HCT116 (cell line): ENCODE data around the gene BRMS1L. TPM values are rescaled to one million over a fixed set of nuclear protein-coding genes. Genes with fewer than 3 reads are reported as not detected.

Experiments used
- ATAC-seq: fragments of 200-7000 bp; cut with Tn5 transposase; 2 replicates; pipeline ENCODE4 v1.9.1; 2020; ENCODE audit warnings: mild to moderate bottlenecking, moderate library complexity
- Bru-seq: library from RNA; stranded (reverse); fragments of 400-500 nt; gene quantifications from one replicate; lab custom pipeline; 2021; lab: Mats Ljungman, UMichigan
- BruChase-seq, 2 experiments: library from RNA; stranded (reverse); fragments of 400-500 nt; gene quantifications; one replicate each; lab custom pipeline; 2021; lab: Mats Ljungman, UMichigan
- BruUV-seq: library from RNA; stranded (reverse); fragments of 400-500 nt; replicated peaks from 2 replicates; lab custom pipeline; 2021; lab: Mats Ljungman, UMichigan
- CTCF ChIA-PET: fragments of 300-600 bp; sonication (Branson Sonifier 250); formaldehyde crosslinking; loops from one replicate; lab custom pipeline; 2021; ENCODE audit warnings: antibody characterized with exemption; lab: Charles Lee
- POLR2A ChIA-PET: fragments of 300-600, 350-600 bp; sonication (Branson Sonifier 250); formaldehyde crosslinking; loops from one replicate; lab custom pipeline; 2021; ENCODE audit warnings: antibody characterized with exemption; lab: Charles Lee
- RAD21 ChIA-PET, 2 experiments: fragments of 300-600 bp; sonication (Branson Sonifier 250); formaldehyde crosslinking; loops; one replicate each; lab custom pipeline; 2023; ENCODE audit warnings: low total read pairs in 2 of 2; ENCODE audit not compliant: uncharacterized antibody in 2 of 2, unreplicated experiment in 2 of 2, low non-redundant PET in 1 of 2; lab: Charles Lee
- DNase-seq: peaks from one replicate; pipeline ENCODE4 v3.0.0-alpha.2; 2010; ENCODE audit warnings: low read depth, low spot score
- H2AFZ ChIP-seq: fragments of 200-600 bp; shearing (Covaris generic), sonication (generic); 2 replicates; pipeline ENCODE4 v1.6.1; 2017; ENCODE audit warnings: low read depth, mixed run types, mixed read lengths, antibody characterized with exemption, low read length; ENCODE audit not compliant: poor library complexity, severe bottlenecking
- H3K27ac ChIP-seq: 2 replicates; pipeline ENCODE4 v1.5.1; 2012; ENCODE audit warnings: low read depth, low read length
- H3K27me3 ChIP-seq: fragments of 200-600 bp; sonication (generic); 2 replicates; pipeline ENCODE4 v1.6.1; 2016; ENCODE audit warnings: mixed run types, low read length, mixed read lengths; ENCODE audit not compliant: insufficient read depth
- H3K36me3 ChIP-seq, 2 experiments: fragments of 200-500 bp in 1 of 2; fragments of 200-600 bp in 1 of 2; sonication (Bioruptor generic) in 1 of 2; sonication (generic) in 1 of 2; 2 replicates each; pipeline versions ENCODE4 v1.5.1 to v1.6.1; 2014 to 2016; ENCODE audit warnings: low read length in 2 of 2, inconsistent platforms in 1 of 2, mixed read lengths in 1 of 2, mixed run types in 1 of 2; ENCODE audit not compliant: insufficient read depth in 2 of 2, control insufficient read depth in 1 of 2
- H3K4me1 ChIP-seq, 2 experiments: fragments of 200-600 bp in 1 of 2; sonication (generic) in 1 of 2; 2 replicates each; pipeline versions ENCODE4 v1.5.1 to v1.6.1; 2012 to 2017; ENCODE audit warnings: low read length in 2 of 2, inconsistent platforms in 1 of 2, mild to moderate bottlenecking in 1 of 2, mixed read lengths in 1 of 2, mixed run types in 1 of 2, moderate library complexity in 1 of 2; ENCODE audit not compliant: insufficient read depth in 2 of 2, control insufficient read depth in 1 of 2
- H3K4me2 ChIP-seq: fragments of 200-600 bp; sonication (generic); 2 replicates; pipeline ENCODE4 v1.6.1; 2017; ENCODE audit warnings: mixed run types, low read length, mixed read lengths
- H3K4me3 ChIP-seq, 2 experiments: fragments of 200-600 bp in 1 of 2; sonication (generic) in 1 of 2; replicated peaks in 1 of 2; 2 replicates each; pipeline ENCODE4 v1.5.1; 2011 to 2016; ENCODE audit warnings: low read length in 2 of 2, control low read depth in 1 of 2, low read depth in 1 of 2, mild to moderate bottlenecking in 1 of 2, mixed read lengths in 1 of 2, mixed run types in 1 of 2
- H3K79me2 ChIP-seq: fragments of 200-600 bp; sonication (generic); 2 replicates; pipeline ENCODE4 v1.6.1; 2017; ENCODE audit warnings: mild to moderate bottlenecking, mixed run types, low read length, moderate library complexity, mixed read lengths; ENCODE audit not compliant: insufficient read depth
- H3K9ac ChIP-seq: fragments of 200-600 bp; sonication (generic); 2 replicates; pipeline ENCODE4 v1.6.1; 2016; ENCODE audit warnings: low read length, mixed read lengths
- H3K9me2 ChIP-seq: fragments of 200-600 bp; sonication (generic), shearing (Covaris generic); 2 replicates; pipeline ENCODE4 v1.6.1; 2017; ENCODE audit warnings: mixed run types, mild to moderate bottlenecking, moderate library complexity; ENCODE audit not compliant: insufficient read depth
- H3K9me3 ChIP-seq, 2 experiments: fragments of 200-500 bp in 1 of 2; fragments of 200-600 bp in 1 of 2; sonication (Bioruptor generic) in 1 of 2; sonication (generic) in 1 of 2; 2 replicates each; pipeline ENCODE4 v1.6.1; 2014 to 2017; ENCODE audit warnings: low read length in 2 of 2, mixed read lengths in 2 of 2, inconsistent platforms in 1 of 2, low read depth in 1 of 2, mild to moderate bottlenecking in 1 of 2, mixed run types in 1 of 2, moderate library complexity in 1 of 2; ENCODE audit not compliant: control insufficient read depth in 1 of 2, insufficient read depth in 1 of 2
- H4K20me1 ChIP-seq: fragments of 200-600 bp; sonication (generic), shearing (Covaris generic); 2 replicates; pipeline ENCODE4 v1.6.1; 2017; ENCODE audit warnings: mixed run types, mild to moderate bottlenecking, moderate library complexity; ENCODE audit not compliant: insufficient read depth
- CEBPB ChIP-seq: IDR thresholded peaks from 2 replicates; pipeline ENCODE4 v1.6.1; 2012; ENCODE audit warnings: low read depth
- ELF1 ChIP-seq: IDR thresholded peaks from 2 replicates; pipeline ENCODE4 v1.6.1; 2012; ENCODE audit warnings: low read depth, borderline replicate concordance
- EZH2phosphoT487 ChIP-seq: fragments of 200-600 bp; IDR thresholded peaks from 2 replicates; pipeline ENCODE4 v1.6.1; 2018; ENCODE audit warnings: antibody characterized with exemption, borderline replicate concordance
- JUND ChIP-seq: IDR thresholded peaks from 2 replicates; pipeline ENCODE4 v1.6.1; 2012
- MAX ChIP-seq: IDR thresholded peaks from 2 replicates; pipeline ENCODE4 v1.6.1; 2012
- POLR2A ChIP-seq: IDR thresholded peaks from 2 replicates; pipeline ENCODE4 v1.7.0; 2011; ENCODE audit warnings: borderline replicate concordance; ENCODE audit not compliant: insufficient read depth, insufficient read length; ENCODE audit errors: extremely low read depth
- POLR2AphosphoS5 ChIP-seq: IDR thresholded peaks from 2 replicates; pipeline ENCODE4 v1.6.1; 2011; ENCODE audit warnings: mild to moderate bottlenecking, low read depth, low read length, moderate library complexity
- RAD21 ChIP-seq: IDR thresholded peaks from 2 replicates; pipeline ENCODE4 v1.6.1; 2012; ENCODE audit warnings: low read depth, mild to moderate bottlenecking
- REST ChIP-seq: IDR thresholded peaks from 2 replicates; pipeline ENCODE4 v1.6.1; 2012; ENCODE audit warnings: low read depth
- TCF7L2 ChIP-seq: IDR thresholded peaks from 2 replicates; pipeline ENCODE4 v1.7.0; 2011; ENCODE audit warnings: borderline replicate concordance, inconsistent platforms; ENCODE audit not compliant: insufficient read depth, insufficient read length; ENCODE audit errors: extremely low read depth
- YY1 ChIP-seq: IDR thresholded peaks from 2 replicates; pipeline ENCODE4 v1.6.1; 2011; ENCODE audit warnings: low read length, low read depth, moderate library complexity, mild to moderate bottlenecking; ENCODE audit not compliant: insufficient replicate concordance; ENCODE audit errors: extremely low read depth
- ZFX ChIP-seq: fragments of 450-650 bp; IDR thresholded peaks from 2 replicates; pipeline ENCODE4 v1.6.1; 2017
- ZNF274 ChIP-seq: fragments of 200-500 bp; sonication (Bioruptor generic); IDR thresholded peaks from 2 replicates; pipeline ENCODE4 v1.6.1; 2014; ENCODE audit warnings: mild to moderate bottlenecking, low read depth, low read length, inconsistent platforms
- intact Hi-C: fragments of 100-400 bp; cut with micrococcal nuclease; formaldehyde crosslinking; loops from 2 replicates; pipeline ENCODE4 v1.10.0; 2022
- long read RNA-seq: library from polyadenylated mRNA; unstranded; transcript quantifications from one replicate; pipeline ENCODE4 v2.0.0, GENCODE V29; 2021; ENCODE audit not compliant: unreplicated experiment
- polyA plus RNA-seq: library from polyadenylated mRNA; unstranded; fragments of >200 nt; gene quantifications from 2 replicates; pipeline ENCODE4 v1.2.1, GENCODE V29; 2012; ENCODE audit warnings: missing spikeins
- total RNA-seq: library from RNA; stranded (reverse); gene quantifications from one replicate; pipeline ENCODE4 v1.2.1, GENCODE V29; 2021; ENCODE audit not compliant: unreplicated experiment
- TF ChIP-seq, protein P1 (sequence below), 3 experiments: fragments of 200-600 bp in 1 of 3; sonication (generic) in 1 of 3; IDR thresholded peaks in 2 of 3; conservative IDR thresholded peaks in 1 of 3; 2 replicates each; pipeline ENCODE4 v1.5.1; 2012 to 2017; ENCODE audit warnings: low read depth in 2 of 3, low read length in 2 of 3, antibody characterized with exemption in 1 of 3, borderline replicate concordance in 1 of 3, control low read depth in 1 of 3, mild to moderate bottlenecking in 1 of 3, mixed read lengths in 1 of 3, mixed run types in 1 of 3, moderate library complexity in 1 of 3; ENCODE audit not compliant: insufficient read depth in 1 of 3

Gene BRMS1L, protein sequence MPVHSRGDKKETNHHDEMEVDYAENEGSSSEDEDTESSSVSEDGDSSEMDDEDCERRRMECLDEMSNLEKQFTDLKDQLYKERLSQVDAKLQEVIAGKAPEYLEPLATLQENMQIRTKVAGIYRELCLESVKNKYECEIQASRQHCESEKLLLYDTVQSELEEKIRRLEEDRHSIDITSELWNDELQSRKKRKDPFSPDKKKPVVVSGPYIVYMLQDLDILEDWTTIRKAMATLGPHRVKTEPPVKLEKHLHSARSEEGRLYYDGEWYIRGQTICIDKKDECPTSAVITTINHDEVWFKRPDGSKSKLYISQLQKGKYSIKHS
- total RNA-seq (6.2 TPM), Bru-seq, nascent RNA (percentile 57 among the genes with signal in this experiment), BruChase-seq, experiment 1, labeled RNA remaining after a 6-hour chase (percentile 51 among the genes with signal in this experiment), BruChase-seq, experiment 2, labeled RNA remaining after a 2-hour chase (percentile 53 among the genes with signal in this experiment)
- polyA plus RNA-seq, result 1.8 and 2.7 TPM in 2 replicates
- long read RNA-seq, transcript BRMS1L-201 (10 exons, 2,657 nt), result major isoform, 22 of 26 reads
- long read RNA-seq, partial matches to known transcripts, result 0 of 26 reads
- long read RNA-seq, other reads (novel, unspliced or antisense), result 4 of 26 reads

DNA sequence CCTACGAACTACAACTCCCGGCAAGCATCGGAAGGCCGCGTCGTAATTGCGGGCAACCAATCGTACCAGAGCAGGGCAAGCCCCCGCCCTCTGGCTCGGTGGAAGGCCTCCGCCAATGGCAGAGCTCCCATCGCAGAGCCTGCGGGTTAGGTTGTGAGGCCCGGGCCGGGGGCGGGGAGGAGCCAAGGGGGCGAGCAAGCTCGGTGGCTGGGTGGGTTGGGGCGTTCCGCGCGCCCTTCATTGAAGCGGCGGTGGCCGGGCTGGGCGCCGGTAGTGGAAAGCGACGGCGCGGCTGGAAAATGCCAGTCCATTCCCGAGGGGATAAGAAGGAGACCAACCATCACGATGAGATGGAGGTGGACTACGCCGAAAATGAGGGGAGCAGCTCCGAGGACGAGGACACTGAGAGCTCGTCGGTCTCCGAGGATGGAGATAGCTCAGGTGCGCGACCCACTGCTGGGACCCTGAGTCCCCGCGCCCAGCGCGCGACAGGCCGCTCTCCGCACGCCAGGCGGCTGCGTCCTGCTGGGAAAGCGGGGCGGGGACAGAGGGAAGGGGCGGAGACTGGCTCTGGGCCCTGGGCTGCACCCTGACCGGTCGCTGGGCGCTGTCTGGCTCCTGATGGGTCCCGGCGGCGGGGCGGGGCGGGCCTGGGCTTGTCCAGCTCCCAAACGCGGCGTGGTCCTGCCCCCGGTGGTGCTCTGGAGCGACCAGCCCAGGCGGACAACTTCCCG, at the start of gene BRMS1L:
Gene BRMS1L, plus strand, starts transcription at position 121 of the 734 bp plus-strand sequence. Its CDS starts 179 bp downstream, at position 300.
- Histone ChIP-seq H3K4me2 (peak within 1 kb of the TSS; percentile 93), H3K27me3 (no peaks in the 10 kb centered on the region), H3K27ac (peak within 1 kb of the TSS; percentile 91), H4K20me1 (no peaks in the 10 kb centered on the region), H3K9me3 (no peaks in the 10 kb centered on the region), H3K4me3 (peak within 1 kb of the TSS; percentile 74 to 82), H3K9me2 (no peaks in the 10 kb centered on the region), H3K79me2 (no peaks in the 10 kb centered on the region), H3K9ac (peak within 1 kb of the TSS; percentile 81), H3K36me3 (no peaks in the 10 kb centered on the region), H2AFZ (peak within 1 kb of the TSS; percentile 84), H3K4me1 (peaks cover 4 to 20% of the 10 kb centered on the region in 2 experiments)
- POLR2A ChIA-PET, result interaction anchor here (1.0 to 1.7 kb wide), 6 partner anchors 9 to 388 kb away, joined by 3 to 14 read pairs (median 6); partner anchors contain the start of gene RALGAPA1
- TSS peak; percentile 70 for BruUV-seq
- DNase-seq (peak; percentile 95), ATAC-seq (peak; percentile 94)
- RAD21 ChIA-PET, result no interaction called here
- CTCF ChIA-PET, result interaction anchor here (0.8 to 2.2 kb wide), 5 partner anchors 8 to 17 kb away, joined by 4 to 15 read pairs (median 7); partner anchors contain the start of gene RALGAPA1
- intact Hi-C loops, result no loop called here
- TF ChIP-seq JUND (no peak), YY1 (peak; percentile 24), RAD21 (no peak), TCF7L2 (peak; percentile 24), REST (no peak), ZFX (peak; percentile 80; the same call in 1 of the 2 replicates), CEBPB (no peak), MAX (peak; percentile 39), POLR2A (peak; percentile 90), POLR2AphosphoS5 (peak; percentile 98), ZNF274 (no peak), EZH2phosphoT487 (no peak), ELF1 (no peak)
- TF ChIP-seq, protein P1, sequence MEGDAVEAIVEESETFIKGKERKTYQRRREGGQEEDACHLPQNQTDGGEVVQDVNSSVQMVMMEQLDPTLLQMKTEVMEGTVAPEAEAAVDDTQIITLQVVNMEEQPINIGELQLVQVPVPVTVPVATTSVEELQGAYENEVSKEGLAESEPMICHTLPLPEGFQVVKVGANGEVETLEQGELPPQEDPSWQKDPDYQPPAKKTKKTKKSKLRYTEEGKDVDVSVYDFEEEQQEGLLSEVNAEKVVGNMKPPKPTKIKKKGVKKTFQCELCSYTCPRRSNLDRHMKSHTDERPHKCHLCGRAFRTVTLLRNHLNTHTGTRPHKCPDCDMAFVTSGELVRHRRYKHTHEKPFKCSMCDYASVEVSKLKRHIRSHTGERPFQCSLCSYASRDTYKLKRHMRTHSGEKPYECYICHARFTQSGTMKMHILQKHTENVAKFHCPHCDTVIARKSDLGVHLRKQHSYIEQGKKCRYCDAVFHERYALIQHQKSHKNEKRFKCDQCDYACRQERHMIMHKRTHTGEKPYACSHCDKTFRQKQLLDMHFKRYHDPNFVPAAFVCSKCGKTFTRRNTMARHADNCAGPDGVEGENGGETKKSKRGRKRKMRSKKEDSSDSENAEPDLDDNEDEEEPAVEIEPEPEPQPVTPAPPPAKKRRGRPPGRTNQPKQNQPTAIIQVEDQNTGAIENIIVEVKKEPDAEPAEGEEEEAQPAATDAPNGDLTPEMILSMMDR (IDR thresholded peaks at IDR 0.05 in 2 of 3, conservative IDR thresholded peaks at IDR 0.05 in 1 of 3; ENCODE audit: borderline replicate concordance in 1 of 3, insufficient read depth in 1 of 3, low read depth in 2 of 3, low read length in 2 of 3), result 0 out of 6 replicates have a peak, but pooled peaks of 1 of the 3 experiments have one; percentile 14
